Stimulated activated CD8-positive, alpha-beta memory T cell treated with anti-CD3 and anti-CD28 coated beads, Interleukin-15, amount 100 ng/mL, for 24 hours (primary cell): ENCODE data around the gene SUSD1.
"Not testable (repeated sequence)": the region's sequence is repeated elsewhere in the genome, so short reads cannot be mapped to it uniquely, and the experiment has no call there.

Experiments used
- DNase-seq: peaks from one replicate; pipeline ENCODE4 v3.0.0-alpha.2; 2020; ENCODE audit warnings: low read depth

The SUSD1 gene

DNA sequence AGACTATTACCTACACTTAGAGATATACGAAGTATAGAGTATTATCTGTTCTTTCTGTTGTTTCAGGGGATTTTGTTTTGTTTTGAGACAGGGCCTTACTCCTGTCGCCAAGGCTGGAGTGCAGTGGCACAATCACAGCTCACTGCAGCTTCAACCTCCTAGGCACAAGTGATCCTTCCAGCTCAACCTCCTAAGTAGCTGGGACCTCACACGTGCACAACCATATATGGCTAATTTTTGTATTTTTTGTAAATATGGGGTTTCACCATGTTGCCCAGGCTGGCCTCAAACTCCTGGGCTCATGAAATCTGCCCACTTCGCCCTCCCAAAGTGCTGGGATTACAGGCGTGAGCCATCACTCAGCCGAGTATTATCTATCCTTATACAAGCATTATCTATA, 45.9 kb downstream of the SUSD1 start:
- DNase-seq: no peak

DNA sequence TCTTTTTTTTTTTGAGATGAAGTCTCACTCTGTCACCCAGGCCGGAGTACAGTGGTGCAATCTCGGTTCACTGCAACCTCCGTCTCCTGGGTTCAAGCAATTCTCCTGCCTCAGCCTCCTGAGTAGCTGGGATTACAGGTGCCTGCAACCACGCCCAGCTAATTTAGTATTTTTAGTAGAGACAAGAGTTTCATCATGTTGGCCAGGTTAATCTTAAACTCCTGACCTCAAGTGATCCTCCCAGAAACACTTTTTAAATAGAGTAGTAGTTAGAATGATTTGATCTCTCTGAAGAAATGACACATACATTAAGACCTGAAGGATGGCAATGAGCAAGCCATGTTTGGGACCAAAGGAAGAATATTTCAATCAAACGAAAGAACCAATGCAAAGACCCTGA, 46.7 kb downstream of the SUSD1 start:
- not testable (repeated sequence) for DNase-seq

DNA sequence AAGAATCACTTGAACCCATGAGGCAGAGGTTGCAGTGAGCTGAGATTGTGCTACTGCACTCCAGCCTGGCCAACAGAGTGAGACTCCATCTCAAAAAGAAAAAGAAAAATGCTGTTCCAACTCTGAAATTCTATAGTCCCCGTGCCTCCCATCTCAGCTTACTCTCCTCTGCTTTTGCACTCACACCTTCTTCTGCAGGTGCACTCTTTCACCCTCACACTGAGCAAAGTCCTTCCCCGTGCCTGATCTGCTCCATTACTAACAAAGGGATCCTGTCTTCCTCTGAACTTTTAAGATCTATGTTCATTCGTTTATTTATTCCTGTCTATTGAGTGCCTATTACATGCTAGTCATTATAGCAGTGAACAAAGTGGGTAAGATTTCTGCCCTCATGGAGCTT, 47.8 kb downstream of the SUSD1 start:
- DNase-seq: no peak

DNA sequence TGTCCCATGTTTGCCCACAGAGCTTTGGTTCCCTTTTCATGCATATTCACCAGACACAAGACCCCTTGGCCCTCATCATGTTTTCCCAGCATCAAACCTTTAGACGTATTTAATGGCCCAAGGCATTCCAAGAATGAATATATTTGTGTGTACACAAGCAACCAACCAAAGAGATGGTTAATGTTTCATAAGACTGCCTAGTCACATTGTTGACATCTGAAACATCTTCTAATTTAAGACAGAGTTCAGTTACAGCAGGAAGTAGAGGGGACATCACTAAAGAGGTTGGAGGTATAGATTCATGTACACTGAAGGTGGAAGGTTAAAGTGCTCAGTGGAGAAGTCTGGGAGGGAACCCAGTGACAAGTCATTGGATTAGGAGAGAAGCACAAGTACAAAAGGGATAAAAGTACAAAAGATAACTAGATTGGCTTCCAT, 49.1 kb downstream of the SUSD1 start:
- no peak for DNase-seq

DNA sequence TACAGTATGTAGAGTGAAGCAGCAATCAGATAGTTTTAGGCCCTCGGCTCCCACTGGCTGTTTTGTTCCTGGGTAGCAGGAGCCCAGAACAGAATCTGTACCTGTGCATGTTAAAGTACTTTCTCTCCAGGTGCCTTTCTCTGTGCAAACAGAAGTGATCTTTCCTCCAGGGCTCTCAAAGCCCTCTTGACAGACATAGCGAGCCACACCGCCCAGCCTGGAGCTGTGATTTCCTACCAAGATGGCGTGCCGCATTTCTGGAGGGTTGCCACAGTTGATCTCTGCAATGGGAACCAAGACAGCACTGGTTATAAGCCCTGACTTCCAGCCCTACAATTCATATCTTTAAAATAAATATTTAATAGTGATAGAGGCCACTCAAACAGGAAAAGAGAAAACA, 50.9 kb downstream of the SUSD1 start:
- DNase-seq: no peak

DNA sequence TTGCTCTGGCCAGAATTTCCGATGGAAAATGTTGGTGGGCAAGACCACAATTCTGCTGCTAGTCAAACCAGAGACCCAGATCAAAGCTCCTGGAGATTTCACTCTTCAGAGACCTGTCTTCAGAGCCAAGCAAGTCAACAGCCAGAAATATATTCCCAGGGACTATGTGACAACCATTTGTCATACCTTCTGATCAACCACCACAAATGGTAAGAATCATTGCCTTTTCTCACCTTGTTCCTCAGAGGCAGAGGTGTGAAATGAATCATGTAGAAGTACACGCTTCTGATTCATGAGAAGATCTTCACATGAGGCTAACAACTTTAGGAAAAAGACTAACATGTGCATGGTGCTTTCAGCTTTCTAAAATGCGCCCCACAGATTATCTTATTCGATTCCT, 53.5 kb downstream of the SUSD1 start:
- no peak for DNase-seq

DNA sequence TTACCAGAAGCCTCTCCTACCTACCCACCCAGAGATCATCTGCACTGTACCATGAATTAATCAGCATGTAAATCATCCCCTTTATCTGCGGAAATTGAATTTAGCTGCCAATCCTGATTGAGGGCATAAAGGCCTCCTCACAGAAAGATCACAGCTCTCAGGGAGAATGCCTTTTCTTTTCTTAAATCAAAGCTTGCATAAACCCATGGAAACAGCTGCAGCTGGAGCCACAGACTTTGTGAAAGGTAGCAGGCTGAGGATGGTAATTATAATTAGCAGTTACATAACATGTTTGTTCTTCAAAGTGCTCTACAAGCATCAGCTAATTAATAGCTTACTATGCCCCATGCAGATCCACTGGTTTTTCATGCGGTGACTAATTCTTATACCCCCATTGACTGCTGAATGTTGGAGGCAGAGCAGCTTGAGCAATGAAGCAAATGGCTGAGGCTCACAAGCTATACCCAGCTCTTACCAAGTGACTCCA, 54.6 kb downstream of the SUSD1 start:
- no peak for DNase-seq

DNA sequence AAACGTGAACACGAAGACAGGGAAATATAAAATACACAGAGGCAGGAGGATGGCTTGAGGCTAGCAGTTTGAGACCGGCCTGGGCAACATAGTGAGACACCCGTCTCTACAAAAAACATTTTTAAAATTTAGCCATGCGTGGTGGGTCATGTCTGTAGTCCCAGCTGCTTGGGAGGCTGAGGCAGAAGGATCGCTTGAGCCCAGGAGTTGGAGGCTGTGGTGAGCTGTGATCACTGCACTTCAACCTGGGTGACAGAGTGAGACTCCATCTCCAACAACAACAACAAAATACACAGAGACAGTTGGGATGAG, 55.1 kb downstream of the SUSD1 start:
- DNase-seq: no peak

DNA sequence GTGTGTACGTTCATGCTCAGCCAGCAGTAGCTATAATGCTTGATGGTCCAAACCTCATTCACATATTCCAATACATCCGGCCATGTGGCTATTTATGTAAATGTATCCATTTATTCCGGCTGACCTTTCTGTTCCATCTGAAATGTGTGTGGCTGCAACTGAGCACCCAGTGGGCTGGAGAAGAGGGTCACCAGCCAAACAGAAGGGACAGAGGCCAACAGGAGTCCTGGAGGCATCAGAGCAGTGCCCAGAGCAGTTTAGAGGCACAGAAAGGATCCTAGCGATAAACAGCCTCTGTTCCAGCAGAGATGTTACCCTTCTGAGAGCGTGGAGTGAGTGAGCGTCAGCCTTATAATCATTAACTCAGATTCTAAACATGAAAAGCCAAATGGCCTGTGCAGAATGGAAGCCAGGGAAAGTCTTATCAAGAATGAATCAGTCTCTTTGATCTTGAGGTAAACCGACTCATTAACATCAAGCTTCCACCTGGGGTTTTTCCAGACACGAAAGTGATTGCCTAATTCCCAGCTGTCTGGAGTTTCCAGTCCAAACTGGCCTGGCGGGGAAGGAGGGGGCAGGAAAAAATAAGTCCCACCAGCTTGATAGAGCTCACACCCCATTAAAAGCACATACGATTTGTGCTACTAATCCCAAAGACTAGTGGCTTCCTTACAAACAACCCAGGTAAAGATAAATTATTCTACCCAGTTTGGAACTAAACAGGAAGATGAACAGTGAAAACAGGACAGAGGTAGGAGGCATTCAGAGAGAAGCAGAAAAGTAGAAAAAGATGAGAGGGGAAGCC, 55.7 kb downstream of the SUSD1 start:
- no peak for DNase-seq

DNA sequence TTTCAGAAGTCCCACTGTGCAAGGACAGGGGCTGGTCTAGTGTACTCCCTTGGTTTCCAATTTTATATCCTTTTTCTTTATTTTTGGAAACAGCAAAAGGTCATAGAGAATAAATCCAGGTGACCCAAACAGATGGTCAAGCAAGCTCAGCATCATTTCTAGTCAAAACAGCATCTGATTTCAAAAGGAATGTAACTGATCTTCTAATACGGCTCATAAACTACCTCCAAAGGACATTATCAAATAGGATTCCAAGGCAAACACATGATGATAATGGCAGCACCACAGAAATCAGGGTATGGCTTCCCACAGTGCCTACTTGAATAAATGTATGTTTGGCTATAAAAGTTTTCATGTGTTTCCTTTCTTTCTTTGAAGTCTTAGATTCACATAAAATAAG, 57.1 kb downstream of the SUSD1 start:
- no peak for DNase-seq

DNA sequence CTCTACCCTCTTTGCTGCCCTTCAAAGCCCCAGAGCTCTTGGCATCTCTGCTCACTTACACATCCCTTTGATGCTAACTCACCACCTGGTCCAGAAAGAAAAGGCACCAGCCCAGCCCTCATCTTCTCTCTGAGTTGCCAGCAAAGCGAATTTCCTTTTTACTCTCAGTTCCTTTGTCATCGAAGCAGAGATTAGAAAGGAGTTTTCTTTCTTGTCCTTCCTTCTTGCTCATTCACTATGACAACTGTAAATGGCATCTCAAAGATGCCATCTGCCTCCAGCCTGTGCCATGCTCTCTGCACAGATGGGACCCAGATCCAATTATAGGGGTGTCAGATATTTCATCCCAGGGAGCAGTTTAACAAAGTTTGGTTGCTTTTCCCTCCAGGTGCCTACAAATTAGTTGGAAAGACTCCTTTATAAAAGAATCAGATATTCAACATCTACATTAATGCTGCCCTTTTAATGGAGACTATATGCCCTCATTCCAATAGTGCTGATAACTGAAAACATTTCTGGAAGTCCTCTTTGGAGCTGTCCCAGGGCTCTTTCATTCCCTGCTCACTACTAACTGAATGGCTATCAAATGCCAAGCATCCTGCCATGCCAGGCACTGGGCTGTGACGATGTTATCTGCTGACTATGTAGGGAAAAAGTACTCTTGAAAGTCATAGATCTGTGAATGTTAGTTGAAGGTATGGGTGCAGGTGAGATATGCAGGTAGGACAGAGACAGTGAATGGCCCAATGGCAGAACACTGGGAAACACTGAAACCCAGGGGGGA, 58.9 kb downstream of the SUSD1 start:
- no peak for DNase-seq

DNA sequence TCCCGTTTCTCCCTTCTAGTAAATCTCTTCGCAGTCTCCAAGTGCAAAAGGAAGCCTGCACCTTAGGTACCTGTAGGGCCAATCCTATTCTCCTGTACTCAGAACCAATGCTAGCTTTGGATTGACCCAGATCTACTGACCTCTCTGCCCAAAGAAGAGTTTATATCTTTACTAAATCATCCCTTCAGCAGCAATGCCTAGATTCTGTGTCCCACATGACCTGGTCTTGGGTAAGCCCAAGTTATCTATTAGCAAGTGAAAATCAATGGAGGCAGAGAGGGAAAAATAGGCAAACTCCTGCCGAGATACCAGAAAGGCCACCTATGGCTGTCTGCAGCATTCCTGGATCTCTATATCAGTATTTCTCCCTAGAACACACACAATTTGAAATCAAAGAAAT, 60.0 kb downstream of the SUSD1 start:
- DNase-seq: no peak

DNA sequence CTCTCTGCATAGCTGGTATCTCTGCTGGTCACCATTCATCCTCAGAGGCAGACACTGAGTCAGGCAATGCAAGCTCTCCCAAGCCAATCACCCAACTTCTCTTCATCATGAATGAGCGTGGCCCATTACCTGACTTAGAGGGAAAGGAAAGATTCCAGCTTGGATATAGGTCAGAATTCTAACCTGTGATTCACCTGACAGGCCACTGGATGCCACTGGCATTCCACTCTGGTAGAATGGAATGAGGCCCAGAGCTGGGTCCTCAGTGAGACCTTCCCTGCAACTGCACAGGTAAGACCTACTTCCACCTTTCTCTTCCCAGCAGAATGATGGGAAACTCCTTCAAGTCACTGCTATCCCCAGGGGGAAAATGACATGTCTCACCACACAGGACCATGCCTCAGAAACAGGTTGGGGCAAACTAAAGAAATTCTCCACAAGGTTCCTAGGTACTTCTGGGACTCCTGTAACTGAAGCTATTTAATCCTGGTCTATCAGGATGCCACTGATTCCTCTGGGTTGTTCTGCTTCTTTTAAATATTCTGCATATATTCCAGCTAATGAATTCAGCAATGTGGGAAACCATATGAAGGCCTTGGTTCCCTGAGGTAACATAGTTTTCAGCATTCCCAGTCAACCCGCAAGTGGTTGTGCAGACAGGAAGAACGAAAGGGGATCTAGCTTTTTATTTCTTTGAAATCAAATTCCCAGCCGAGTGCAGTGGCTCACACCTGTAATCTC, 62.0 kb downstream of the SUSD1 start:
- no peak for DNase-seq

DNA sequence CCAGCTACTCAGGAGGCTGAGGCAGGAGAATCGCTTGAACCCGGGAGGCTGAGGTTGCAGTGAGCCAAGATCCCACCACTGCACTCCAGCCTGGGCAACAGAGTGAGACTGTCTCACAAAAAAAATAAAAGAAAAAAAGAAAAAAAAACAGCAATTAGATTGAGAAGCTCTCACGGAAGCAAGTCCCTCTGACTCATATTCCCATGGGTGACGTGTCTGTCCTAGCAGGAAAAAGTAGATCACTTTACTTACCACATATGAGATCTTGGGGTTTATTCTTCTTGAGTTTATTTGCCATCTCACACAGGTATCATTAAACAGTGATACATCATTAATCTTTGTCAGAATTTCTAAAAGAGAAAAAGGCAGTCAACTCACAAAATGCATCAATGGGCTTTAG, 62.6 kb downstream of the SUSD1 start:
- no peak for DNase-seq

DNA sequence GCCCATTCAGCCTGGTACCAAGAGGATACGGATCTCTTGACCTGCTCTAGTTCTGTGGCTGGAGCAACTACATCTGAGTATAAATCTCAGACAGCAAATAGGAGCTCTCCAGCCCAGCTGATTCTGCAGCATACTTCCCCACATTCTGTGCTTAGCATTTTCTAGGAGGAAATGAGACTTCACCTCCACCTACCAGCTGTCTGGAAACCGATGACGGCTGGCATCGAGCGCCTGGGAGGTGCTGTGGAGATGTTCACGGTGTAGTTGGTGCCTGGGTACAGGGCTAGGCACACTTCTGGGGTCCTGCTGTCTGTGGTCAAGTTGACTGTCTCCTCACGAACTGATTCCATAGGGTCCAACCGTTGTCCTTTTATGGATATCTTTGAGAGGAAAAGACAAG, 63.6 kb downstream of the SUSD1 start:
- DNase-seq: no peak

DNA sequence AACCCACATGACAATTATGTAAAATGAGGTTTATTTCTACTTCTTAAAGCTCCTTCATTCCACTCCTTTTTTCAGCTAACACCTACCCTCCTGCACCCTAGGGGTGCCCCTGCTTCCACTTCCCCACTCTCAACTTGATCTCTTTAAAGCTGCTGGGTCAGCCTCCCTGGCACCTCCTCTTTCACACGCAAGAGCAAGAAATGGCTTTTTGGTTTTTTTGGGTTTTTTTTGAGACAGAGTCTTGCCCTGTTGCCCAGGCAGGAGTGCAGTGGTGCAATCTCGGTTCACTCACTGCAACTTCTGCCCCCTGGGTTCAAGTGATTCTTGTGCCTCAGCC, 64.4 kb downstream of the SUSD1 start:
- no peak for DNase-seq

DNA sequence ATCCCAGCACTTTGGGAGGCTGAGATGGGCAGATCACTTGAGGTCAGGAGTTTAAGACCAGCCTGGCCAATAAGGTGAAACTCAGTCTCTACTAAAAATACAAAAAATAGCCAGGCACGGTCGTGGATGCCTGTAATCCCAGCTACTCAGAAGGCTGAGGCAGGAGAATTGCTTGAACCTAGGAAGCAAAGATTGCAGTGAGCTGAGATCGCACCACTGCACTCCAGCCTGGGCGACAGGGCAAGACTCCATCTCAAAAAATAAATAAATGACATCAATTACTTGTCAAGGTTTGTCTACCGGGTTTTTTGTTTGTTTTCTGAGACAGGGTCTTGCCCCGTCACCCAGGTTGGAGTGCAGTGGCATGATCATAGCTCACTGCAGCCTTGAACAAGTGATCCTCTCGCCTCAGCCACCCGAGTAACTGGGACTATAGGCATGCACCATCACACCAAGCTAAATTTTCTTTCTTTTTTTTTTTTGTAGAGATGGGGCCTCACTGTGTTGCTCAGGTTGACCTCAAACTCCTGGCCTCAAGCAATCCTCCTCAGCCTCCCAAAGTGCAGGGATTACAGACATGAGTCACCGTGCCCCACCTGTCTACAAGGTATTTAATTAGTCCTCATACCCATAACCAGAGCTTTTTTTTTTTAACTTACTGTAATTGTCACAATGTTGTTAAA, 64.9 kb downstream of the SUSD1 start:
- no peak for DNase-seq

DNA sequence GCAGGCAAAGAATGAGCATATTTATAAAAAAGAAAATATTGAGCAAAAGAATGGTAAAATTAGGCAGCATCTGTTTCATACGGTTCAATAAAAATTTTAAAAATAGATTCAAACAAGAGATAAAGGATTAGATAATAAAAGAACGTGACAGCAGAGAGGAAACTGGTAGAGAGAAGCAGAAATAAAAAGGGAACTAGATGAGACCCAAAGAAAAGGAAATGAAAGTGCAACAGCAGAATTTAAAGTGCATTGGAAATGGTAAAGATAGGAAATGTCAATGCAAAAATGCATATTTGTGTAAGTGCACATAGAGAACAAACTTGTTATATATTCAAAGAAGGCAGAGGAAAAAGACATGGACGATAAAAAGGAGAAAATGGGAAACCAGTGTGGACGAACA, 70.2 kb downstream of the SUSD1 start:
- DNase-seq: no peak

DNA sequence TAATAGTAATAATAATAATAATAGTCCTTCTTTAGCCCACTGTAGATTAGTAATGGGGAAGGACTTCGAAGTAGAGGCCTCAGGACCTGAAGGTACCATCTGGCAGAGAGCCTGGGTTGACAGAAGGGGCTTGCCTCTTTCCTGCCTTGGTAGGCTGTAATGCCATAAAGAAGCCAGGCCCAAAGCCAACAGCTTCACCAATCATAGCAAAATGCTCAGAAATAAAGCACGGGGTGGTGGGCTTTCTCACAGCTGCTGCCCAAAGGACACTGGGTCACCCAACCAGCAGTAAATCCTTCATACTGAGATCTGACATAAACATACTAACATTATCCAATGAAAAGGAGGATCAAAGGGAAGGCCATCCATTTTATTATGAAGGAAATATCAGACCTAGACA, 70.7 kb downstream of the SUSD1 start:
- DNase-seq: no peak

DNA sequence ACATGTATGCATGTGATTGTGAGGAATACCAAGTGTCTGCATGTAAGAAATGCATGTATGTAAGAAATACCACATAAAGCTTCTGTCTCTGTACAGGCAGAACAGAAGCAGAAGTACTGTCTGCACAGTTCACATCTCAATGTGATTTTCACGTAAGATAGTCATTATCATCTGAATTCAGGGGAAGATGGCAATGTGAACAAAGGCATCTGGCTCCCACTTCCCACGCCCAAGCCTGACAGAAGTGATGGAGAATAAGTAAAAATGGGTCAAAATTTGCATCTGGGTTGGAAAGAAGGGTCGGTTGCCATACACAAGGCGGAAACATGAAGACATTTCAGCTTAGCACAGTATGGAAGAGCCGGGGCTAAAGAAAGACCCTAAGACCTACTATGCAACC, 71.7 kb downstream of the SUSD1 start:
- no peak for DNase-seq

DNA sequence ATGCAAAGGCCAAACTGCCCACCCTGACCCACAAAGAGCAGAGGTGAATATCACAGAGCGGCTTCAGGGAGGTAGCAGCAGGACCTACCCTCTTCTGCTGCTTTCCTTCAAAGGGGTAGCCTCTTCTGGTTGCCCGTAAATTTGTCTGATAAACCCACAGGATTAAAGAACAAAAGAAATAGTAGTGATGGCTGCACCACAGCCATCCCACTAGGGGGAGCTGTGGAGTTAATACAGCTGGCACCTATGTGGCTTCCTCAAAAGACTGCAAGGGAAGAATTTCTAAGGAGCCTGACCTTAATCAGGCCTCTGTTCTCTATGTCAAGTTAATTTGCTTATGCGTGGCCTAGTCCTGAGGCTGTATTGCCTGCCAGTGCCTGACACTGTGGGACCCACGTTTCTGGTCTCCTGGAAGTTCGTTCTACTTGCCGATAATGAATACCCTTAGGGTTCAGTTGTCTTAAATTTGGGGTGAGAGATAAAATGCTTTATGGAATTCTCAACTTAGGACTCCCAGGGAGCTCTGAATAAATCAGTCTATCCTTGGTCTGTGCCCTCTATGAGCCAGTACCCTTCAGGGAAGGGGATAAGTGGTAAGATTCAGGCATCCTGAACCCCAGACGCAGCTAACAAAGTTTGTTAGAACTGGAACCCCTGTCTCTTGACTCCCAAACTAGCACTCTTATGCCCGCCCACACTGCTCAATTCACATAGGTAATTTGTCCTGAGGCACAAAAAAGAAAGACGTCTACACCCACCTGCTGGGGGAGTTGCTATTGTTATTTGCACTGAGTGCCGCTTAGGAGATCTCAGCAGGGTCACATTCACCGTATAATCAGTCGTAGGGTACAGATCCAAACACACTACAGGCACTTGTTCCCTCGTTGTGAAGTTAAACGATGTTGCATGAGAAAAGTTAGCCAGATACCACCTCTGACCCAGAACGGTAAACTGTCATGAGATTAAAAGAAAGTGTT, 77.1 kb downstream of the SUSD1 start:
- no peak for DNase-seq
